GM12878 (cell line): ENCODE data around the gene TBC1D10B. TPM values are rescaled to one million over a fixed set of nuclear protein-coding genes. Genes with fewer than 3 reads are reported as not detected.

Experiments
- CREM ChIP-seq: IDR thresholded peaks from 2 replicates; pipeline ENCODE4 v1.6.1; 2014; ENCODE audit warnings: antibody characterized with exemption, low read depth
- EGR1 ChIP-seq, 2 experiments: IDR thresholded peaks; 1 replicate in 1 of 2; 2 replicates in 1 of 2; pipeline ENCODE4 v1.6.1; 2011 to 2012; ENCODE audit warnings: low read depth in 2 of 2, low read length in 2 of 2, borderline replicate concordance in 1 of 2, mild to moderate bottlenecking in 1 of 2, moderate library complexity in 1 of 2
- HCFC1 ChIP-seq: fragments of 150-350 bp; IDR thresholded peaks from 2 replicates; pipeline ENCODE4 v1.6.1; 2014; ENCODE audit warnings: low read length
- ZBED1 ChIP-seq: IDR thresholded peaks from 2 replicates; pipeline ENCODE4 v1.6.1; 2016; ENCODE audit warnings: borderline replicate concordance
- ZBTB40 ChIP-seq: fragments of 450-650 bp; IDR thresholded peaks from 2 replicates; pipeline ENCODE4 v1.6.1; 2016; ENCODE audit warnings: mild to moderate bottlenecking, moderate library complexity, borderline replicate concordance
- polyA plus RNA-seq, 11 experiments: library from polyadenylated mRNA; depleted of rRNA in 4 of 11; unstranded in 6 of 11; stranded (reverse) in 5 of 11; fragments of >200 nt; fragmentation: Nextera tagmentation in 4 of 11; fragmentation: Illumina TruSeq in 1 of 11; extraction: Ambion mirVana in 4 of 11; extraction: Trizol in 1 of 11; gene quantifications; 1 replicate in 1 of 11; 2 replicates in 10 of 11; pipeline versions ENCODE4 v1.2.1 to v1.2.3, GENCODE V29; 2011 to 2016; ENCODE audit warnings: inconsistent platforms in 2 of 11, missing spikeins in 2 of 11, low read depth in 1 of 11
- total RNA-seq, 4 experiments: library from RNA; depleted of rRNA in 3 of 4; stranded (reverse); fragments of >200 nt in 3 of 4; fragmentation: Illumina TruSeq in 1 of 4; extraction: Trizol in 1 of 4; gene quantifications; 2 replicates each; pipeline versions ENCODE4 v1.2.1 to v1.2.3, GENCODE V29; 2013 to 2021

The TBC1D10B gene
- total and polyA plus RNA-seq, 10 of the 15 experiments (the other 5 are each of a cell fraction or from before 2014, with no cell fraction given), result 2.2 to 51.2 (median 11.6) TPM

DNA sequence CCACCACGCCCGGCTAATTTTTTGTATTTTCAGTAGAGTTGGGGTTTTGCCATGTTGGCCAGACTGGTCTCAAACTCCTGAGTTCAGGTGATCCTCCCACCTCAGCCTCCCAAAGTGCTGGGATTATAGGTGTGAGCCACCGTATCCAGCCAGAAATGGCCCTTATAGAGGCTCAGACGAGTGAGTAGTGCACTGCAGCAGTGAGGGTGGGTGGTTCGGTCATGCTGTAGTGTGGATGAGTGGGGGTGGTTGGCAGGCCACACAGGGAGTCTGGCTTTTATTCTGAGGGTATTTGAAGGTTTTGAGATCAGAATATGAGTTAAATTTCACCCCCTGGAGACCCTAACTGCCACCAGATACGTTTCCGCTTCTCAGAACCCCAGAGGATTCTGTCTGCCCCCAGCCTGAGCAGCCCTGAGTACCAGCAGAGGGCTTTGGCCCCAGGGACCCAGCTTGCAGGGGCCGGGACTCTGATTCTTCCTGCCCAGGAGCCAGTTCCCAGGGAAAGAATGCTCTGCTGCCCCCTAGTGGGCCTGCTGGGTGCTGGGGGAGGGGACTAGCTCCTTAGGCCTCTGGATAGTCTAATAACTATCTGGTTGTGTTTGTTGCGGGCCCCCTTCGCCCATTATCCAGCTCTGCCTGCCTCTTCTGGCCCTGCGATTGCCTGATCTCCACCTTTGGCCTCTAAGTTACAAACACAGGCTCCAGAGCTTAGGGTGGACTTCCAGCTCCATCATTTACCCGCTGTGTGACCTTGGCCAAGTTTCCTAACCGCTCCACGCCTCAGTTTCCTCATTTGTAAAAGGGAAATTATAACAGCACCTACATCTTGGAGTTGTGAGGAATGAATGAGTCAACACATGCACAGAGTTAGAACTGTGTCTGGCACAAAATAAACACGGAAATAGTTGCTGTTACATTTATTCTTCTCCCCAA, 39.1 kb upstream of the TBC1D10B start (continued):
- TF ChIP-seq HCFC1 (no peak), ZBED1 (no peak), ZBTB40 (no peak), CREM (no peak), EGR1 (IDR thresholded peaks at IDR 0.05; ENCODE audit: borderline replicate concordance in 1 of 2, low read depth in 2 of 2, low read length in 2 of 2) (no peak)
- TF ChIP-seq, all 136 proteins: peak for 28
